SK-N-SH treated with all-trans-retinoic acid at 6 μM for 48 hours (cell line): Measurements from ENCODE around the gene COL15A1.

Experiments used
- ATAC-seq: fragments of 200-7000 bp; cut with Tn5 transposase; 3 replicates; pipeline ENCODE4 v1.9.1; 2020; ENCODE audit warnings: mild to moderate bottlenecking, moderate library complexity
- BACH2 ChIP-seq: fragments of 250-450 bp; sonication (Bioruptor Pico); IDR thresholded peaks from 2 replicates; pipeline ENCODE4 v1.9.0; 2021; ENCODE audit warnings: mild to moderate bottlenecking, borderline replicate concordance
- CREB5 ChIP-seq: fragments of 250-450 bp; sonication (Bioruptor Pico); IDR thresholded peaks from 2 replicates; pipeline ENCODE4 v1.5.1; 2020; ENCODE audit warnings: low read depth, mild to moderate bottlenecking, moderate library complexity
- CSDC2 ChIP-seq: fragments of 250-450 bp; sonication (Bioruptor Pico); IDR thresholded peaks from 2 replicates; pipeline ENCODE4 v1.5.0; 2020; ENCODE audit warnings: mild to moderate bottlenecking, moderate library complexity
- CSRNP3 ChIP-seq: fragments of 250-450 bp; sonication (Bioruptor Pico); IDR thresholded peaks from 2 replicates; pipeline ENCODE4 v1.5.1; 2021; ENCODE audit warnings: mild to moderate bottlenecking, moderate library complexity
- ESRRG ChIP-seq: fragments of 250-450 bp; sonication (Bioruptor Pico); IDR thresholded peaks from 2 replicates; pipeline ENCODE4 v1.6.1; 2021; ENCODE audit warnings: mild to moderate bottlenecking
- GLIS3 ChIP-seq: fragments of 250-450 bp; sonication (Bioruptor Pico); IDR thresholded peaks from 2 replicates; pipeline ENCODE4 v1.5.0; 2020; ENCODE audit warnings: mild to moderate bottlenecking, moderate library complexity
- ISL1 ChIP-seq: fragments of 250-450 bp; sonication (Bioruptor Pico); IDR thresholded peaks from 2 replicates; pipeline ENCODE4 v2.1.2; 2022; ENCODE audit warnings: mild to moderate bottlenecking, moderate library complexity
- OSR1 ChIP-seq: fragments of 250-450 bp; sonication (Bioruptor Pico); IDR thresholded peaks from 2 replicates; pipeline ENCODE4 v1.8.0; 2022; ENCODE audit warnings: moderate library complexity, mild to moderate bottlenecking, inconsistent platforms
- POU6F1 ChIP-seq: fragments of 250-450 bp; sonication (Bioruptor Pico); IDR thresholded peaks from 2 replicates; pipeline ENCODE4 v1.8.0; 2021; ENCODE audit warnings: low read depth, mild to moderate bottlenecking, moderate library complexity, borderline replicate concordance
- PPARA ChIP-seq: fragments of 250-450 bp; sonication (Bioruptor Pico); IDR thresholded peaks from 2 replicates; pipeline ENCODE4 v1.5.0; 2020; ENCODE audit warnings: mild to moderate bottlenecking, borderline replicate concordance
- RARB ChIP-seq: fragments of 250-450 bp; sonication (Bioruptor Pico); IDR thresholded peaks from 2 replicates; pipeline ENCODE4 v1.8.0; 2021; ENCODE audit warnings: mild to moderate bottlenecking, moderate library complexity
- SNAI2 ChIP-seq: fragments of 250-450 bp; sonication (Bioruptor Pico); IDR thresholded peaks from 2 replicates; pipeline ENCODE4 v1.5.0; 2020; ENCODE audit warnings: mild to moderate bottlenecking, moderate library complexity
- TCF4 ChIP-seq: fragments of 250-450 bp; sonication (Bioruptor Pico); IDR thresholded peaks from 2 replicates; pipeline ENCODE4 v1.8.0; 2021; ENCODE audit warnings: mild to moderate bottlenecking, moderate library complexity, borderline replicate concordance
- TOX ChIP-seq: fragments of 250-450 bp; sonication (Bioruptor Pico); IDR thresholded peaks from 2 replicates; pipeline ENCODE4 v1.8.0; 2021; ENCODE audit warnings: mild to moderate bottlenecking, moderate library complexity, borderline replicate concordance
- TSHZ2 ChIP-seq: fragments of 250-450 bp; sonication (Bioruptor Pico); IDR thresholded peaks from 2 replicates; pipeline ENCODE4 v1.5.0; 2020; ENCODE audit warnings: mild to moderate bottlenecking, moderate library complexity
- ZC3H10 ChIP-seq: fragments of 250-450 bp; sonication (Bioruptor Pico); IDR thresholded peaks from 2 replicates; pipeline ENCODE4 v1.5.1; 2021; ENCODE audit warnings: mild to moderate bottlenecking, moderate library complexity
- ZFP3 ChIP-seq: fragments of 250-450 bp; sonication (Bioruptor Pico); IDR thresholded peaks from 2 replicates; pipeline ENCODE4 v1.5.0; 2020; ENCODE audit warnings: mild to moderate bottlenecking, moderate library complexity
- ZFP30 ChIP-seq: fragments of 450-650 bp; formaldehyde crosslinking; IDR thresholded peaks from 2 replicates; pipeline ENCODE4 v1.5.0; 2022; ENCODE audit warnings: mild to moderate bottlenecking, moderate library complexity
- ZNF565 ChIP-seq: fragments of 450-650 bp; formaldehyde crosslinking; conservative IDR thresholded peaks from 2 replicates; pipeline ENCODE4 v1.5.0; 2020; ENCODE audit warnings: low read depth, mild to moderate bottlenecking, moderate library complexity
- ZNF70 ChIP-seq: fragments of 450-650 bp; formaldehyde crosslinking; IDR thresholded peaks from 2 replicates; pipeline ENCODE4 v1.5.0; 2020; ENCODE audit warnings: mild to moderate bottlenecking, moderate library complexity
- ZNF8 ChIP-seq: fragments of 450-650 bp; formaldehyde crosslinking; IDR thresholded peaks from 2 replicates; pipeline ENCODE4 v1.5.0; 2020; ENCODE audit warnings: mild to moderate bottlenecking, moderate library complexity

The COL15A1 gene

GRCh38 chr9:99113414-99114048 lies 169.8 kb downstream of the COL15A1 start:
- no peak for ATAC-seq
- no peak for TF ChIP-seq BACH2

- TF ChIP-seq TOX (CRISPR knock-in tag) (no peak), TCF4 (CRISPR knock-in tag) (no peak), BACH2 (no peak), POU6F1 (no peak), ZFP30 (CRISPR knock-in tag) (no peak), OSR1 (CRISPR knock-in tag) (no peak), ZNF70 (CRISPR knock-in tag) (no peak), ZFP3 (CRISPR knock-in tag) (no peak), ZNF565 (no peak), GLIS3 (CRISPR knock-in tag) (no peak), ISL1 (CRISPR knock-in tag) (no peak), SNAI2 (CRISPR knock-in tag) (no peak), TSHZ2 (CRISPR knock-in tag) (no peak)
- ATAC-seq: no peak
These were observed 170.3 kb downstream of the COL15A1 start for GRCh38 chr9:99114049-99114440.

GRCh38 chr9:99114846-99115500 lies 171.3 kb downstream of the COL15A1 start:
- ATAC-seq: no peak
- TF ChIP-seq POU6F1 (no peak), TOX (CRISPR knock-in tag) (no peak), ZFP3 (CRISPR knock-in tag) (no peak), OSR1 (CRISPR knock-in tag) (no peak), ZNF565 (no peak), ESRRG (no peak), TCF4 (CRISPR knock-in tag) (no peak), CSDC2 (CRISPR knock-in tag) (no peak), ZNF70 (CRISPR knock-in tag) (no peak), SNAI2 (CRISPR knock-in tag) (no peak), PPARA (CRISPR knock-in tag) (no peak), RARB (CRISPR knock-in tag) (no peak), ZC3H10 (CRISPR knock-in tag) (no peak), ZNF8 (CRISPR knock-in tag) (no peak)

GRCh38 chr9:99116003-99116411 lies 172.3 kb downstream of the COL15A1 start:
- TF ChIP-seq RARB (CRISPR knock-in tag) (no peak), ZNF565 (no peak), ESRRG (no peak), SNAI2 (CRISPR knock-in tag) (no peak), POU6F1 (no peak), CREB5 (CRISPR knock-in tag) (no peak), PPARA (CRISPR knock-in tag) (no peak), ZNF8 (CRISPR knock-in tag) (no peak), ZFP3 (CRISPR knock-in tag) (no peak), CSRNP3 (no peak), TCF4 (CRISPR knock-in tag) (no peak), BACH2 (no peak)
- ATAC-seq: no peak
